Fibroblast of skin of left biceps (primary cell): ENCODE data around the gene CRYBA2.

Experiments
- DNase-seq, 2 experiments: peaks; one replicate each; pipeline ENCODE4 v3.0.0-alpha.2; 2013; ENCODE audit warnings: low read depth in 2 of 2

Gene CRYBA2, protein sequence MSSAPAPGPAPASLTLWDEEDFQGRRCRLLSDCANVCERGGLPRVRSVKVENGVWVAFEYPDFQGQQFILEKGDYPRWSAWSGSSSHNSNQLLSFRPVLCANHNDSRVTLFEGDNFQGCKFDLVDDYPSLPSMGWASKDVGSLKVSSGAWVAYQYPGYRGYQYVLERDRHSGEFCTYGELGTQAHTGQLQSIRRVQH

GRCh38 chr2:218993345-218994315, at the start of gene CRYBA2:
TSS of gene CRYBA2 (minus strand) at chr2:218993422. CDS start at chr2:218993176, 246 bp downstream.
- no peak for DNase-seq

GRCh38 chr2:219042750-219043149, 49.5 kb upstream of the CRYBA2 start:
- no peak for DNase-seq

DNA sequence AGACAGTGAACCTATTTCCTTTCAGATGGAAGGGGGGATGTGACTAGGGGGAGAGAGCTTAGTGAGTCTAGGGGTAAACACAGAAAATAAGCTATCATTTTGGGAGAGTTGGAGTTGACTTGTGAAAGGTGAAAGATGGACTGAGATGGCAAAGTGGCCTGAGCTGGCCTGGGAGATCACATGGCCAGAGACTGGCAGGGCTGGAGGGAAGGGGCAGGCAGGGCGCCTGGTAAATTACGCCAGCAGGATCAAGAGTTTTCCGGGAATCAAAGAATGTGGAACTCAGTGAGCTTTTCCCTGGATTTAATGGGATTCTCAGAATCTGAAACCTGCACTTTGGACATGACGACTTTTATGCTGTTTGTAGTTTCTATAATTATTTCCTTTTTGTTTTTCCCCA, 48.9 kb upstream of the CRYBA2 start:
- DNase-seq: no peak

- peak in 1 of 2 experiments; percentile 8 for DNase-seq
Observed at GRCh38 chr2:219041252-219041651, 48.0 kb upstream of the CRYBA2 start, which contains the start of gene CFAP65. TSS of gene CFAP65 (minus strand) at chr2:219041516. CDS start at chr2:219039048, 2,468 bp downstream.

DNA sequence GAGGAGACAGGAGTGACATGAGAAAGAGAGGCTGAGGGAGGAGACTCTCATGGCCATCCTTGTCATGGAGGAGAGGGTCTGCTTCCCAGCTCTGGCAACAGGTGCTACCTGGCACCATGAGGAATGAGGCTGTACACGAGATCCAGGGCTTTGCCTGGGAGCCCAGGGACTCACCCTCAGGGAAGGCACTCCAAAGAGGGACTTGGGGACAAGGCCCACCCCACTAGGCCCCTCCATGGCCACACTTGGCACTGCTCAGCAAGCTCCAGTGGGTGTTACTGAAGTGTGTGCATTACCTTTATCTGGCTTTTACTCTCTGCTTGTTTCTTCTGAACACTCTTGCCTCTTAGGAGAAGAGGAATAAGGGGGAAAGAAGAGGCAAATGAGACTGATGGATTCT, 45.4 kb upstream of the CRYBA2 start:
- DNase-seq: no peak

- DNase-seq: no peak
Observed at GRCh38 chr2:219037783-219038499, 44.7 kb upstream of the CRYBA2 start.

- DNase-seq: no peak
Observed at GRCh38 chr2:219035942-219036341, 42.7 kb upstream of the CRYBA2 start.

- DNase-seq: no peak
Observed at GRCh38 chr2:219034823-219035222, 41.6 kb upstream of the CRYBA2 start.

DNA sequence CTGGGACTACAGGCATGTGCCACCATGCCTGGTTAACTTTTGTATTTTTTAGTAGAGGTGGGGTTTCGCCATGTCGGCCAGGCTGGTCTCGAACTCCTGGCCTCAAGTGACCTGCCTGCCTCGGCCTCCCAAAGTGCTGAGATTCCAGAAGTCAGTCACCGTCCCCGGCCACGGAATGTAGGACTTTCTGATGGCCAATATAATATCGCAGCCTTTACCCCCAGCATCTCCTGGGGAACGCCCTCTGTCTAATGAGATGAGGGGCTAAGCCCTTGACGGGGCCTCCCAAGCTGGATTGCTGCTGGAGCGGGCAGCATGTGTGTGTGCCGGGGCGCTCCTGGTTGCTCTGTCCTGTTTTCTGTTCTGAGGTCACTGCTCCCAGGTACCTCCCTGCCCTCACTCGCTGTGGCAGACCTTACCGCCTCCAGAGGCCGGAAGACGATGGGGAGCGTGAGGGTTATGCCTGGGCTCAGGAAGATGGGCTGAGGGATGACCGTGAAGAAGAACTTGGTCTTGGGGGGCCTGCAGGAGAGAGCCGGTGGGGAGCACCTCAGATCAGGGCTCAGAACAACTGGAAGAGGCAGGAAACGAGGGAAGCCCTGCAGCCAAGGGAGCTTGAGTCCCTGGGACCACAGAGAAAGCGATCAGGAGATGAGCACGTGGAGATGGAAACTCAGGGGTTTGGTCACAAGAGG, 39.0 kb upstream of the CRYBA2 start:
- DNase-seq: no peak

DNA sequence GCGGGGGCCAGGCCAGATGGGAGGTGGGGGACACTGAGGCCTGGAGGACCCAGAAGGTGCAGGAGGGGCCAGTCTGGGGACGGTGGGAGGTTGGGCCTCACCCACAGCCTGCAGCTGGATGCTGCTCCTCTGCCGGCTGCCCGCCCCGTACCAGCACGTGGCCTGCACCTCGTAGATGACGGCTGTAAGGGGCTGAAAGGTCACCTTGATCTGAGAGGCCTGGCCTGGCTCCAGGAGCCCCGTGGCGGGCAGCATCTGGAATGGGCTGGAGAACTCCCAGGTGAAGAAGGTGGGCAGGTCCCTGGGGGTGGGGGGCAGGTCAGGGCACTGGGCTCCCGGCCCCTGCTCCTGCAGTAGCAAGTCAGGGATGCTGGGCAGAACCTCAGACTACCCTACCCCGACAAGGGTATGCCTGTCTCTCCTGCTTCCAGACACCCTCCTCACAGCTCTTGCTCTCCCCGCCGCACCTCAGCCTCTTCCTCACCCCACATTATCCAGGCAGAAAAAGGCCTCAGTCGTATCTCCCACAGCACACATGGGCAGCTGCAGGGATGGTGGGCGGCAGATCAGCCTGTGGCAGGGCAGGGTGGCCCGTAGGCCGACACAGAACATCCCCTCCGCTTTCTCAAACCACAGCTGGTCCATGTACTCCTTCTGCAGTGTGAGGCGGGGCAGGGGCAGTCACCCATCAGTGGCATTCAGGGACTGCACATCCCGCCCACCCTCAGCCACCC, 38.0 kb upstream of the CRYBA2 start:
- no peak for DNase-seq

DNA sequence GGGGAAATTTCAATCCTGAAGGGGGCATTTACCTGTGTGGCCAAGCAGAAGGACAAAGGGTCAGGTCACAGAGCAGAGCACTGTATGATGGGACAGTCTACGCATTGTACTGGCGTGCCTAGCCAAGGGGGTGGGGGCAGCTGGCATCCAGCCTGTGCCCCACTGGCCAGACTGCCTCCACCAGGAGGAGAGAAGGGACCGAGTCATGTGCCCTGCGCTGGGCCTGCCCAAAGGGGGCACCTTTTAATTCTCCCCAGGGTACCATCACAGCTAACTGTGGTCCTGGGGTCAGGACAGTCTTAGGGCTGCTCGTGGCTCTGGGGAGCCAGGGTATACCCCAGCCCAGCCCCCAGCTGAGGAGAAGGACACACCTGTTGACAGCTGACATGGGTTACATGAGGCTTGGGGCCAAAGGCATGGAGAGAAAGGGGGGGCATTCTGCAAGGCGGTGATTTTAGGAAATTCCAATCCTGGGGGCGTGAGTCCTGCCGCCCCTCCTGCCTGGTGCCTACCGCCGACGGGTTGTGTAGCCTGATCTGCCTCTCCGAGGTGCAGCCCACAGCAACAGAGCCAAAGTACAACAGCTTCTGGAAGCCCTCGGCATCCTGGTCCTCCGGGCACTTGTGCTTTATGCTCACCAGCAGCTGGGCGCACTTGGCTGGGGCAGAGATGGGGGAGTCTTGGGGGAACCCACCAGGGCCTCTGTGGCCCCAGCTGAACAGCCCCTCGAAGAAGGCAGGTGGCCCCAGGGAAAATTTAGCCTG, 37.1 kb upstream of the CRYBA2 start:
- DNase-seq: no peak

DNA sequence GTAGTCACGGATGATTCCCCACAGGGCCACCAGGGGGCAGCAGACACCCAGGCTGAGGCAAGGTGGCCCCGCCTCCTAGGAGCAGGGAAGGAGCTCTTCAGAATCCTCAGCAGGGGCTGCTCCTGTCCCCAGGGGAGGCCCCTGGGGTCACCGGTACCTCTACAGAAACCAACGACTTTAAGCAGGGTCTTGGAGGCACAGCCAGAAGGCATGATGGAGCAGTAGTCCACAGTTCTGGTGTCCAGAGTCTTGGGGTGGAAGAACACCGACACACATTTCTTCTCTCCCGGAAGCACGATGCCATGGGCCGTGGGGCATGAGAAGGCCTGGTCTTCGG, 36.6 kb upstream of the CRYBA2 start:
- DNase-seq: peak; percentile 15 to 21

GRCh38 chr2:219028996-219029828, 36.0 kb upstream of the CRYBA2 start:
- DNase-seq: no peak

DNA sequence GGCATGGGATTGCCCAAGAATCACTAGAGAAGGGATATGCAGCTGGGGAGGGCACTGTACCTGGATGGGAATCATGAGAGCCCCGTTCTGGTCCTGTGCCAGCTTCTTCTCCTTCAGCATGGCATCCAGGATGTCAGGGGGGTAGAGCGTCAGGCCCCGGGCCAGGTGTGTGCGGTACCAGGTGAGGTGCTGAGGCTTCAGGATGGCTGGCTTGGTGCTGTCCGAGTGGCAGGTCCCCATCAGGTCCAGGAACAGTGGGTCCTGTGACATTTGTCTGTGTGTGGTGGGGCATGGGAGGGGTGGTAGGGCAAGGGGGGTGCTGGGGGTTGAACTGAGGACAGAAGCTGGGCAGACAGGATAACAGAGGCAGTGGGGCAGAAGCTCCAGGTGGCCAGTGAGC, 34.9 kb upstream of the CRYBA2 start:
- no peak for DNase-seq

- DNase-seq: no peak
Observed at GRCh38 chr2:219027511-219028055, 34.4 kb upstream of the CRYBA2 start.

DNA sequence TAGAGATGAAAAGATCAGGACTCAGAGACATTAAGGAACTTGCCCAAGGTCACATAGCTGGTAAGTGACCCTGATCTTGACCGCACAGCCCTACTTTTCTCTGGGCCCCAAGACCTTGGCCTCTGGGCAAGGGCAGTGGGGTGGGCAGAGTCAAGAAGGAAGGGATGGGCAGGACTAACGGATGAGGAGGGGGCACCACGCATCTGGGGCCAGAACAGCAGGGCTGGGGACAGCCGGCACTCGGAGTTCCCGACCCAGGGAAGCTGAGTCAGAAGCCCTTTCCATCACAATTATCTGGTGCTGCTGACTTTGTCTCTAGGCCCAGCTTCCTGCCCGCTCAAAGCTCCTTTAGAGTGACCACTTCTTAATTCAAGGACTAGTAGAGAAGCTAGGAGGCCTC, 33.7 kb upstream of the CRYBA2 start:
- DNase-seq: no peak

- no peak for DNase-seq
Observed at GRCh38 chr2:219025637-219026585, 32.7 kb upstream of the CRYBA2 start.

DNA sequence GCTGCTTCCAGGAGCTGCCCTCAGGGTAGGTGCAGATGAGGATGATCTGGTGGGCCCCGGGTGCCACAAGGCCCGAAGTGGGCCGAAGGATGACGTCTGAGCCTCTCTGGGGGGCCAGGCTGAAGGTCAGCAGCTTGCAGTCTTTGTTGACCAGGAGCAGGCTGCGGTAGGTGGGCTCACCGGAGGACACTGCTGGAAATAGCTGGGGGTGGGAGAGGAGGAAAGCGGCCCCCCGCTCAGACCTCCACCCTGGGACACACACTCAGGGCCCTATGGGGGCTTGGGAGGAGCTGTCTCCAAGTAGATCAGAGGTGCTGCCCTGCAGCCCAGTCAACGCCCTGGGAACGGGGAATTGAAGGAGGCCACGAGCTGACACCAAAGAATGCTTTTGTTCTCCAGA, 30.8 kb upstream of the CRYBA2 start:
- DNase-seq: no peak
